ENCODE measurements around the gene HOXD9. TPM values are rescaled to one million over a fixed set of nuclear protein-coding genes. Genes with fewer than 3 reads are reported as not detected.
A peak's percentile ranks its signal among the peaks of the same experiment; 100 is the strongest.

The HOXD9 gene
- total and polyA plus RNA-seq, 3 donors from 2014 or later: 8.2 to 21.2 (median 15.7) TPM

GRCh38 chr2:176128982-176129796 is 6.7 kb downstream of the HOXD9 start, which contains the start of gene HOXD8:
Gene HOXD8, plus strand, starts transcription at chr2:176129705. Its CDS starts 662 bp downstream, at chr2:176130367.
- Histone ChIP-seq H3K9me3 (no peaks in the 10 kb centered on the region), H3K27me3 (no peaks in the 10 kb centered on the region), H3K4me1 (peaks cover 12% of the 10 kb centered on the region), H3K27ac (peak within 1 kb of the TSS; percentile 93 to 98), H3K4me3 (peak within 1 kb of the TSS; percentile 81 to 85), H3K36me3 (ENCODE audit: low read depth, missing control alignments) (no peaks in the 10 kb centered on the region)
- 1% methylated on average over 28 to 40 of the region's 64 CpGs for WGBS, 2 donors
- TF ChIP-seq POLR2A (IDR thresholded peaks at IDR 0.05): peak; percentile 44
- TF ChIP-seq CTCF (IDR thresholded peaks at IDR 0.05): peak in 1 of 3 experiments; percentile 12
- intact Hi-C loops (cut with DNase I; ENCODE audit: low total_unique reads): loop anchor here (10.0 kb wide), 1 partner anchor 1026 kb away; no protein-coding TSS in a partner anchor
- peak; percentile 91 for DNase-seq

- Histone ChIP-seq H3K4me3 (peak overlapping the region; percentile 81 to 85), H3K9me3 (no peaks in the 10 kb centered on the region), H3K36me3 (ENCODE audit: low read depth, missing control alignments) (no peaks in the 10 kb centered on the region), H3K27ac (peak overlapping the region; percentile 93 to 98), H3K27me3 (no peaks in the 10 kb centered on the region), H3K4me1 (peaks cover 15% of the 10 kb centered on the region)
- no peak for DNase-seq
- TF ChIP-seq POLR2A (IDR thresholded peaks at IDR 0.05) (no peak), CTCF (IDR thresholded peaks at IDR 0.05) (no peak)
- intact Hi-C loops (cut with DNase I; ENCODE audit: low total_unique reads): loop anchor here (5.0 to 10.0 kb wide), 2 partner anchors 508 to 1025 kb away; no protein-coding TSS in a partner anchor
- 0% methylated on average over 32 of the region's 43 CpGs; no CpG with 5 or more reads in 1 of the 2 donors for WGBS, 2 donors
Measured at GRCh38 chr2:176129813-176130146, 7.3 kb downstream of the HOXD9 start.

- intact Hi-C loops (cut with DNase I; ENCODE audit: low total_unique reads): loop anchor here (5.0 kb wide), 1 partner anchor 507 kb away; no protein-coding TSS in a partner anchor
- peak overlapping the region; percentile 93 to 98 for H3K27ac ChIP-seq
- H3K4me1 ChIP-seq: peaks cover 21% of the 10 kb centered on the region
- no peaks in the 10 kb centered on the region for H3K36me3 ChIP-seq (ENCODE audit: low read depth, missing control alignments)
- H3K9me3 ChIP-seq: no peaks in the 10 kb centered on the region
- peak; percentile 74 for DNase-seq
- H3K4me3 ChIP-seq: peak overlapping the region; percentile 81 to 85
- WGBS, 2 donors: 1 to 2% methylated on average over 8 to 39 of the region's 100 CpGs
- H3K27me3 ChIP-seq: no peaks in the 10 kb centered on the region
- no peak for TF ChIP-seq CTCF (IDR thresholded peaks at IDR 0.05)
- TF ChIP-seq POLR2A (IDR thresholded peaks at IDR 0.05): no peak
Measured at GRCh38 chr2:176130147-176130956, 7.8 kb downstream of the HOXD9 start.

- DNase-seq: no peak
- intact Hi-C loops (cut with DNase I; ENCODE audit: low total_unique reads): loop anchor here (5.0 kb wide), 1 partner anchor 506 kb away; no protein-coding TSS in a partner anchor
- WGBS, 2 donors: 10 to 12% methylated on average over 15 of the region's 15 CpGs
- H3K36me3 ChIP-seq (ENCODE audit: low read depth, missing control alignments): no peaks in the 10 kb centered on the region
- TF ChIP-seq POLR2A (IDR thresholded peaks at IDR 0.05) (no peak), CTCF (IDR thresholded peaks at IDR 0.05) (no peak)
- no peaks in the 10 kb centered on the region for H3K9me3 ChIP-seq
- peak overlapping the region; percentile 81 to 85 for H3K4me3 ChIP-seq
- H3K27ac ChIP-seq: peak overlapping the region; percentile 93 to 98
- H3K27me3 ChIP-seq: no peaks in the 10 kb centered on the region
- H3K4me1 ChIP-seq: peaks cover 25% of the 10 kb centered on the region
Measured at GRCh38 chr2:176130957-176131847, 8.7 kb downstream of the HOXD9 start.

All from testis (tissue), 3 donors.